Right cardiac atrium (tissue), 5 donors: ENCODE data around the gene GSX1. TPM values are rescaled to one million over a fixed set of nuclear protein-coding genes. Genes with fewer than 3 reads are reported as not detected.
"Not testable (repeated sequence)": the region's sequence is repeated elsewhere in the genome, so short reads cannot be mapped to it uniquely, and the experiment has no call there.

Experiments used
- ATAC-seq, 2 donors: fragments of 200-7000 bp; cut with Tn5 transposase; one replicate each; pipeline versions ENCODE4 v1.8.0 to v1.9.1; 2020; ENCODE audit warnings: moderate library complexity in 2 of 2, mild to moderate bottlenecking in 1 of 2
- DNase-seq, 3 donors: peaks; one replicate each; pipeline ENCODE4 v3.0.0-alpha.2; 2020
- H3K27ac ChIP-seq: one replicate; pipeline ENCODE4 v1.5.1; 2013; ENCODE audit warnings: mild to moderate bottlenecking, low read length, control low read depth, moderate library complexity
- H3K27me3 ChIP-seq: one replicate; pipeline ENCODE4 v1.6.1; 2013; ENCODE audit not compliant: control insufficient read depth, insufficient read depth
- H3K4me1 ChIP-seq: one replicate; pipeline ENCODE4 v1.6.1; 2013; ENCODE audit warnings: low read length; ENCODE audit not compliant: control insufficient read depth, insufficient read depth
- H3K4me3 ChIP-seq: one replicate; pipeline ENCODE4 v1.5.1; 2013; ENCODE audit warnings: low read length, control low read depth
- H3K9me3 ChIP-seq: one replicate; pipeline ENCODE4 v1.6.1; 2013; ENCODE audit warnings: low read length; ENCODE audit not compliant: control insufficient read depth
- WGBS: extraction: QIAGEN DNeasy Blood & Tissue Kit; methylation state at CpG from one replicate; pipeline ENCODE4 v1.1.7; 2013; 5-methylcytosine and 5-hydroxymethylcytosine counted together
- intact Hi-C, 4 donors: fragments of 100-400 bp; cut with DNase I; formaldehyde crosslinking; loops; one replicate each; pipeline versions ENCODE4 v1.11.0 to v1.14.0; 2022 to 2023
- long read RNA-seq, 4 donors: library from polyadenylated mRNA; unstranded; transcript quantifications; one replicate each; pipeline ENCODE4 v2.0.0, GENCODE V29; 2020 to 2021
- polyA plus RNA-seq: library from polyadenylated mRNA; stranded (reverse); fragments of 200-250 nt; gene quantifications from one replicate; pipeline ENCODE4 v1.2.3, GENCODE V29; 2013
- total RNA-seq, 4 donors: library from RNA; stranded (reverse); fragmentation: NEBNext Ultra II Directional; extraction: Animal tissue kit (Norgen Biotek cat#: 25700); gene quantifications; one replicate each; pipeline ENCODE4 v1.2.1, GENCODE V29; 2021
- donor health status: healthy with polysubstance abuse.
- donor health status: DM: no; HTN: yes; CAD: no.
- donor health status: DM: no; HTN: no; CAD: no.
- donor health status: DM: no; HTN: yes; CAD: no; lungs with severe emphysema.
- donor health status: DM: yes; HTN: yes; CAD: no.

GSX1 gene
- total RNA-seq (not detected), polyA plus RNA-seq (not detected)
- long read RNA-seq, donor 1, result 0 reads
- long read RNA-seq, donor 2, result 0 reads
- long read RNA-seq, donor 3, result 0 reads
- long read RNA-seq, donor 4, result 0 reads

GRCh38 chr13:27792393-27793218 is at the start of gene GSX1:
Gene GSX1 (plus strand): TSS chr13:27792483. CDS start chr13:27792691, 208 bp downstream.
- Histone ChIP-seq H3K4me1 (peaks cover 7% of the 10 kb centered on the region), H3K4me3 (peak within 1 kb of the TSS; percentile 50), H3K9me3 (no peaks in the 10 kb centered on the region), H3K27ac (no peak within 1 kb of the TSS), H3K27me3 (no peaks in the 10 kb centered on the region)
- intact Hi-C loops, result no loop called here
- 3% methylated on average over 87 of the region's 87 CpGs for WGBS
- ATAC-seq, result peak; percentile 90
- peak; percentile 62 to 88 (median 85) for DNase-seq

- WGBS, result 36% methylated on average over 7 of the region's 7 CpGs
- Histone ChIP-seq H3K9me3 (no peaks in the 10 kb centered on the region), H3K4me1 (no peaks in the 10 kb centered on the region), H3K4me3 (no peak overlapping the region), H3K27ac (no peak overlapping the region), H3K27me3 (no peaks in the 10 kb centered on the region)
- no peak for ATAC-seq
- intact Hi-C loops, result no loop called here
- DNase-seq, result no peak
Observed at GRCh38 chr13:27744801-27745200, 47.5 kb upstream of the GSX1 start.

GRCh38 chr13:27745301-27745700 is 47.0 kb upstream of the GSX1 start:
- H3K9me3 ChIP-seq, result no peaks in the 10 kb centered on the region
- H3K4me1 ChIP-seq, result no peaks in the 10 kb centered on the region
- no peaks in the 10 kb centered on the region for H3K27me3 ChIP-seq
- intact Hi-C loops, result no loop called here
- no peak overlapping the region for H3K27ac ChIP-seq
- 80% methylated on average over 5 of the region's 5 CpGs for WGBS
- H3K4me3 ChIP-seq, result no peak overlapping the region
- DNase-seq, result no peak
- ATAC-seq, result no peak

GRCh38 chr13:27748143-27748542 is 44.1 kb upstream of the GSX1 start:
- H3K4me1 ChIP-seq, H3K27me3 ChIP-seq, ATAC-seq, intact Hi-C loops, H3K9me3 ChIP-seq, H3K4me3 ChIP-seq, H3K27ac ChIP-seq: not testable (repeated sequence)
- peak in 1 of 3 donors; percentile 46 for DNase-seq
- 93% methylated on average over 21 of the region's 21 CpGs for WGBS

GRCh38 chr13:27751953-27752532 is 40.2 kb upstream of the GSX1 start:
- intact Hi-C loops, result no loop called here
- Histone ChIP-seq H3K4me1 (no peaks in the 10 kb centered on the region), H3K27me3 (no peaks in the 10 kb centered on the region), H3K9me3 (peaks cover 2% of the 10 kb centered on the region), H3K4me3 (no peak overlapping the region), H3K27ac (no peak overlapping the region)
- DNase-seq (no peak), ATAC-seq (no peak)
- 40% methylated on average over 4 of the region's 4 CpGs for WGBS

- Histone ChIP-seq H3K4me1 (no peaks in the 10 kb centered on the region), H3K9me3 (no peaks in the 10 kb centered on the region), H3K27me3 (no peaks in the 10 kb centered on the region), H3K27ac (no peak overlapping the region), H3K4me3 (no peak overlapping the region)
- ATAC-seq (no peak), DNase-seq (no peak)
- WGBS, result 73% methylated on average over 9 of the region's 9 CpGs
- intact Hi-C loops, result no loop called here
Observed at GRCh38 chr13:27765650-27766049, 26.6 kb upstream of the GSX1 start.

GRCh38 chr13:27770809-27771208 is 21.5 kb upstream of the GSX1 start:
- ATAC-seq (no peak), DNase-seq (no peak)
- no peaks in the 10 kb centered on the region for H3K9me3 ChIP-seq
- H3K4me1 ChIP-seq, result no peaks in the 10 kb centered on the region
- no peaks in the 10 kb centered on the region for H3K27me3 ChIP-seq
- no peak overlapping the region for H3K27ac ChIP-seq
- WGBS, result 13% methylated on average over 3 of the region's 3 CpGs
- no peak overlapping the region for H3K4me3 ChIP-seq
- intact Hi-C loops, result no loop called here

GRCh38 chr13:27772651-27773425 is 19.4 kb upstream of the GSX1 start:
- ATAC-seq, result no peak
- Histone ChIP-seq H3K27me3 (no peaks in the 10 kb centered on the region), H3K27ac (no peak overlapping the region), H3K4me3 (no peak overlapping the region), H3K4me1 (no peaks in the 10 kb centered on the region), H3K9me3 (no peaks in the 10 kb centered on the region)
- DNase-seq, result no peak
- intact Hi-C loops, result no loop called here
- 76% methylated on average over 14 of the region's 14 CpGs for WGBS

GRCh38 chr13:27774169-27774568 is 18.1 kb upstream of the GSX1 start:
- ATAC-seq (no peak), DNase-seq (no peak)
- H3K9me3 ChIP-seq, result no peaks in the 10 kb centered on the region
- 89% methylated on average over 8 of the region's 8 CpGs for WGBS
- no peaks in the 10 kb centered on the region for H3K4me1 ChIP-seq
- H3K4me3 ChIP-seq, result no peak overlapping the region
- H3K27ac ChIP-seq, result no peak overlapping the region
- intact Hi-C loops, result no loop called here
- no peaks in the 10 kb centered on the region for H3K27me3 ChIP-seq

GRCh38 chr13:27774651-27775050 is 17.6 kb upstream of the GSX1 start:
- intact Hi-C loops, result no loop called here
- WGBS, result 85% methylated on average over 2 of the region's 2 CpGs
- DNase-seq, result no peak

GRCh38 chr13:27775943-27776342 is 16.3 kb upstream of the GSX1 start:
- H3K27me3 ChIP-seq, result no peaks in the 10 kb centered on the region
- H3K4me1 ChIP-seq, result no peaks in the 10 kb centered on the region
- WGBS, result 10% methylated on average over 13 of the region's 13 CpGs
- DNase-seq (no peak), ATAC-seq (no peak)
- no peak overlapping the region for H3K27ac ChIP-seq
- intact Hi-C loops, result no loop called here
- H3K9me3 ChIP-seq, result no peaks in the 10 kb centered on the region
- H3K4me3 ChIP-seq, result no peak overlapping the region

More at GRCh38 chr13:27774651-27775050, 17.6 kb upstream of the GSX1 start:
- Histone ChIP-seq H3K27me3 (no peaks in the 10 kb centered on the region), H3K4me1 (no peaks in the 10 kb centered on the region), H3K9me3 (no peaks in the 10 kb centered on the region), H3K27ac (no peak overlapping the region), H3K4me3 (no peak overlapping the region)
- ATAC-seq, result no peak
